Measurements from ENCODE around the gene SLC52A1. TPM values are rescaled to one million over a fixed set of nuclear protein-coding genes. Genes with fewer than 3 reads are reported as not detected.
"Not testable (repeated sequence)": the region's sequence is repeated elsewhere in the genome, so short reads cannot be mapped to it uniquely, and the experiment has no call there.

The SLC52A1 gene
- 10 to 100 TPM in 3 of 4 donors, not detected in 1; 12.9 to 50.8 (median 45.3) TPM for total RNA-seq

DNA sequence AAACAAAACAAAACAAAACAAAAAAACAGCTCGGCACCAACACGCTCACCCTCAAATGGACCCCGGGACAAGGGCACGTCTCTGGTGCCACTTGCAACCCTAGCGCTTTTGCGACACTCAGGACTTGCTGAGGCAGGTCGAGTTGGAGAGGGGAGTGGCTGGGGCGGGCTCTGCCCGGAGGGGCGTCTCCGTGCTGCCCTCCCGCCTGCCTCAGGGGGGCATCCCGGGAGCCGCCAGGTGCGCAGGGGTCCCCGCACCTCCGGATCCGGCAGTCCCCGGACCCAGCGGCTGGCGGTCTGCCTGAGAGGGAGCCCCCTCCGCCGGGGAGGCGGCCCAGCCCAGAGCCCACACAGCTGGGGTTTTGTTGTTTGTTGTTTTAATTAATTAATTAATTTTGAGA is at the start of gene SLC52A1:
Gene SLC52A1, minus strand, starts transcription at position 112 of the 400 bp plus-strand sequence. CDS start 820 bp downstream, outside the sequence.
- Histone ChIP-seq H3K27me3 (no peaks in the 10 kb centered on the region), H3K36me3 (no peaks in the 10 kb centered on the region), H3K4me1 (peaks cover 0 to 9% (median 3%) of the 10 kb centered on the region in 4 donors), H3K4me3 (peak within 1 kb of the TSS in 3 of 4 donors; percentile 30 to 63 (median 58)), H3K27ac (peak within 1 kb of the TSS in 2 of 4 donors; percentile 30 to 46), H3K9me3 (no peaks in the 10 kb centered on the region)
- DNase-seq, result peak in 2 of 3 donors; percentile 60 to 75
- TF ChIP-seq POLR2A (IDR thresholded peaks at IDR 0.05), result no peak
- TF ChIP-seq, protein P1, sequence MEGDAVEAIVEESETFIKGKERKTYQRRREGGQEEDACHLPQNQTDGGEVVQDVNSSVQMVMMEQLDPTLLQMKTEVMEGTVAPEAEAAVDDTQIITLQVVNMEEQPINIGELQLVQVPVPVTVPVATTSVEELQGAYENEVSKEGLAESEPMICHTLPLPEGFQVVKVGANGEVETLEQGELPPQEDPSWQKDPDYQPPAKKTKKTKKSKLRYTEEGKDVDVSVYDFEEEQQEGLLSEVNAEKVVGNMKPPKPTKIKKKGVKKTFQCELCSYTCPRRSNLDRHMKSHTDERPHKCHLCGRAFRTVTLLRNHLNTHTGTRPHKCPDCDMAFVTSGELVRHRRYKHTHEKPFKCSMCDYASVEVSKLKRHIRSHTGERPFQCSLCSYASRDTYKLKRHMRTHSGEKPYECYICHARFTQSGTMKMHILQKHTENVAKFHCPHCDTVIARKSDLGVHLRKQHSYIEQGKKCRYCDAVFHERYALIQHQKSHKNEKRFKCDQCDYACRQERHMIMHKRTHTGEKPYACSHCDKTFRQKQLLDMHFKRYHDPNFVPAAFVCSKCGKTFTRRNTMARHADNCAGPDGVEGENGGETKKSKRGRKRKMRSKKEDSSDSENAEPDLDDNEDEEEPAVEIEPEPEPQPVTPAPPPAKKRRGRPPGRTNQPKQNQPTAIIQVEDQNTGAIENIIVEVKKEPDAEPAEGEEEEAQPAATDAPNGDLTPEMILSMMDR (IDR thresholded peaks at IDR 0.05), result no peak

DNA sequence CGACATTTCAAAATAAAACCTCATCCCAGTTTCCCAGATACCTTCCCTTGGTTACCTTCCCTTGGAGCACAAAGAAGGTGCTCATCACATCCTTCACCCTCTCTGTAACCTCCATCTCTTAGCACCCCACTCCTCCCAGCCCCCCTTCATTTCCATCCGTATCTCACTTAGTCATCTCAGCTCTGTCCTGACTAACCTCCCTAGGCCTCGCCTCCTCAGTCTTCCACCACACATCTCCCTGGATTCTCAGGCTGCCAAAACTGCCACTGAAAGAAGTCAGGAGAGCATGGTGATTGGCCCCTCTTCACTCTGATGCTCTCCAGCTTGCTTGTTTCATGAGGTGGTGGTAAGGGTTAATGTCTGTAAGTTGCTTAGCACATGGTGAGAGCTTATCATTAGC is 45.4 kb upstream of the SLC52A1 start:
- H3K4me3 ChIP-seq, result no peak overlapping the region
- peaks cover 0 to 10% (median 3%) of the 10 kb centered on the region in 4 donors for H3K4me1 ChIP-seq
- H3K27ac ChIP-seq, result no peak overlapping the region
- H3K27me3 ChIP-seq, result no peaks in the 10 kb centered on the region
- peaks cover 0 to 14% (median 0%) of the 10 kb centered on the region in 4 donors for H3K9me3 ChIP-seq
- TF ChIP-seq, protein P1 (IDR thresholded peaks at IDR 0.05), result no peak
- no peak for TF ChIP-seq POLR2A (IDR thresholded peaks at IDR 0.05)
- no peak for DNase-seq
- peaks cover 0 to 23% (median 0%) of the 10 kb centered on the region in 3 donors for H3K36me3 ChIP-seq

DNA sequence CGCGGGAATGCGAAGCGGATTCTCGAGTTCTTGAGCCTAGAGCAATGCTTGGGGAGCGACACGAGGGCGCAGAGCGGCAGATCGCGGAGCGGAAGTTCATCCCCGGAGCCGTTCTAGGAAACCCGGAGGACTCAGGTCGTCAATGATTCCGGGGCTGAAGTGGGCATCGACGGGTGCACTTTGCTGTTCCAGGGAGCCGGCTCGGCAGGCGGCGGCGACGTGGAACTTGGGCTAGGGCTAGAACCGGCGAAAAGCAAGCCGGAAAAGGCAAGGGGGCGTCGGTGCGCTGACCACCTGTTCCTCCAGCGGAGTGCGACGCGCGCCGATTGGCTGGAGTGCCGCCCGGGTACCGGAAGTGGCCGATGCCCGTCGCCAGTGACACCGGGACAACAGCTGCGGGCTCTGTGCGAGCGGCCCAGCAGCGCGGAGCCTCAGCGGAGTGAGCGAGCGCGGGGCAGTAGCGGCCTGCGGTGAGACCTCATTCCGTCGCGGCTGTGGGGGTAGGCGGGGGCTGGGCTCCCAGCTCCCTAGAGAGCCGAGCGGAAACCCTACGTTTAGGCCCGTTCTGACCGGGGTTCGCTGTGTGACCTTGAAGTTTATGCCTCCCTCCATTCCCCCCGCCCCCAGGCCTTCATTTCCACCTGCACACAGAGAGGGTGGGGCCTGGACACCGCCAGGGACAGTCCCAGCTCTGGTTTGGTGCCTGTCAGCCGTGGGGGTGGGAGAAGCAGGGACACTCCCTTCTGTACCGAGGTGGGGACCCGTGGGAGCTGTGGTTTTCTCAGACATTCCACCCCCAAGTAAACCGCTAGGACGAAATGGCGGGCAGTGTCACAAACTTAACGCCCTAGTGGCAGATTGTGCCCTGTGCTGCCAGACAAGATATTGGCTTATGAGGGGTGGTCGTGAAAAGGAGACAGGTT is 43.1 kb upstream of the SLC52A1 start, which contains the start of gene ZFP3:
Gene ZFP3, plus strand, starts transcription at position 362 of the 923 bp plus-strand sequence. CDS start 13,038 bp downstream, outside the sequence.
- TF ChIP-seq, protein P1 (IDR thresholded peaks at IDR 0.05), result peak in 3 of 6 experiments; percentile 14 to 28 (median 14)
- TF ChIP-seq POLR2A (IDR thresholded peaks at IDR 0.05), result peak; percentile 46 to 47
- H3K4me3 ChIP-seq, result peak within 1 kb of the TSS; percentile 46 to 84 (median 71)
- H3K27me3 ChIP-seq, result no peaks in the 10 kb centered on the region
- peaks cover 0 to 10% (median 3%) of the 10 kb centered on the region in 4 donors for H3K4me1 ChIP-seq
- H3K36me3 ChIP-seq, result peaks cover 0 to 10% (median 0%) of the 10 kb centered on the region in 3 donors
- peak; percentile 82 to 94 (median 93) for DNase-seq
- peak within 1 kb of the TSS; percentile 47 to 91 (median 79) for H3K27ac ChIP-seq
- peaks cover 0 to 7% (median 0%) of the 10 kb centered on the region in 4 donors for H3K9me3 ChIP-seq

DNA sequence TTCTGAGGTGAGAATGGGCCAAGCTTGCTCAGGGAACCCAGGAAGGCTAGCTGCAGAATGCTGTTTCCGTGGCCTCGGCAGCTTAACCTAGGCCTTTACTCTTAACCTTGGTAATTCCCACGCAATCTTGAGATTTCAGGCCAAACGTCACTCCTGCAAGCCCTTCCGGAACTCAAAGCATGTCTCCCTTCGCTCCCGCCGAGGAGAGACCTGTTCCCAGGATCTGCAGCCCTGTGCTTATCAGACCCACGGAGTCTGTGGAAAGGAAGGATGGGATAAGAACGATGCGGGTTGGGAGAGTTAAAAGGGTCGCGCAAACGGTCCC is 42.5 kb upstream of the SLC52A1 start:
- TF ChIP-seq, protein P1 (IDR thresholded peaks at IDR 0.05), result no peak
- no peak for TF ChIP-seq POLR2A (IDR thresholded peaks at IDR 0.05)
- Histone ChIP-seq H3K27me3 (no peaks in the 10 kb centered on the region), H3K27ac (peak overlapping the region; percentile 47 to 91 (median 79)), H3K4me3 (peak overlapping the region; percentile 46 to 84 (median 71)), H3K9me3 (peaks cover 0 to under 1% (median 0%) of the 10 kb centered on the region in 4 donors), H3K4me1 (peaks cover 0 to 10% (median 3%) of the 10 kb centered on the region in 4 donors), H3K36me3 (peaks cover 0 to 6% (median 0%) of the 10 kb centered on the region in 3 donors)
- DNase-seq, result no peak

DNA sequence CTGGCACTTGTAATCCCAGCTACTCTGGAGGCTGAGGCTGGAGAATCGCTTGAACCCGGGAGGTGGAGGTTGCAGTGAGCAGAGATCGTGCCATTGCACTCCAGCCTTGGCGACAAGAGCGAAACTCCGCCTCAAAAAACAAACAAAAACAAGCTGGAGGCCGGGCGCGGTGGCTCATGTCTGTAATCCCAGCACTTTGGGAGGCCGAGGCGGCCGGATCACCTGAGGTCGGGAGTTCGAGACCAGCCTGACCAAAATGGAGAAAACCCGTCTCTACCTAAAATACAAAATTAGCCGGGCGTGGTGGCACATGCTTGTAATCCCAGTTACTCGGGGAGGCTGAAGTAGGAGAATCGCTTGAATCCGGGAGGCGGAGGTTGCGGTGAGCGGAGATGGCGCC is 42.0 kb upstream of the SLC52A1 start:
- H3K4me1 ChIP-seq, H3K9me3 ChIP-seq, DNase-seq, H3K36me3 ChIP-seq, H3K27me3 ChIP-seq: not testable (repeated sequence)
- H3K4me3 ChIP-seq, result peak overlapping the region; percentile 46 to 84 (median 71)
- peak overlapping the region in 1 of 4 donors; percentile 91 for H3K27ac ChIP-seq

DNA sequence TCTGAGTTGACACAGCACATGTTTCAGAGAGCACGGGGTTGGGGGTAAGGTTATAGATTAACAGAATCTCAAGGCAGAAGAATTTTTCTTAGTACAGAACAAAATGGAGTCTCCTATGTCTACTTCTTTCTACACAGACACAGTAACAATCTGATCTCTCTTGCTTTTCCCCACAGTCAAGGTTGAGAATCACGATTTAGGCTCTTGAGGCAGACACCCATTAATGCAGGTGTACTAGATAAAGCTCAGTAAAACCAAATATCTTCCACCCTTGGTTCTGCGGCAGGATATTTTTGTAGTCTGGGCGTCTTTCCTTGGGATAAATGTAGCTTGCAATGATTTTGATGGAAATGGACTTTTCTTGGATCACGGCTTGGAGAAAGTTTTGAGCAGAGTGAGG is 40.2 kb upstream of the SLC52A1 start:
- not testable (repeated sequence) for H3K27me3 ChIP-seq, H3K36me3 ChIP-seq, DNase-seq, H3K4me3 ChIP-seq, H3K4me1 ChIP-seq, H3K27ac ChIP-seq, H3K9me3 ChIP-seq
